Right ventricle myocardium superior (tissue), 1 donor: ENCODE measurements around the gene EVA1A. TPM values are rescaled to one million over a fixed set of nuclear protein-coding genes. Genes with fewer than 3 reads are reported as not detected.

Experiments used
- ATAC-seq: fragments of 200-7000 bp; cut with Tn5 transposase; one replicate; pipeline ENCODE4 v1.9.1; 2020; ENCODE audit warnings: mild to moderate bottlenecking; ENCODE audit not compliant: poor library complexity
- DNase-seq: peaks from one replicate; pipeline ENCODE4 v3.0.0-alpha.2; 2020
- intact Hi-C: fragments of 100-400 bp; cut with DNase I; formaldehyde crosslinking; loops from one replicate; pipeline ENCODE4 v1.11.2; 2022
- total RNA-seq: library from RNA; stranded (reverse); fragmentation: NEBNext Ultra II Directional; extraction: Animal tissue kit (Norgen Biotek cat#: 25700); gene quantifications from one replicate; pipeline ENCODE4 v1.2.1, GENCODE V29; 2021
- donor health status: DM: no; HTN: yes; CAD: no; lungs with severe emphysema.

The EVA1A gene
- total RNA-seq, 1 donor from 2014 or later = 0.97 TPM

DNA sequence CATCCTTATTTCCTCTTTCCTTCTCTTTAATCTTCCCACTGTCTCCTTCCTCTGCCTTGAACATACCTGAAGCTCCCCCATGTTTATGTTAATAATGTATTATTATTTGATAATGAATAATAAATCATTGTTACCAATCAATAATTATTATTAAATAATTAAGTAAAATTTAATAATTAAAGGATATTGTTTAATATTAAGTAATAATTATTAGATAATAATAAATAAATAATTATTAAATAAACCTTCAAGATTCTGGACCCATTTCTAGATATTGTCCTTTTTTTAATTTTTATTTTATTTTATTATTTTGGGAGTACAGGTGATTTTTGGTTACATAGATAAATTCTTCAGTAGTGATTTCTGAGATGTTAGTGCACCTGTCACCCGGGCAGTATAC is 7.4 kb upstream of the EVA1A start:
- DNase-seq = no peak
- ATAC-seq = no peak
- intact Hi-C loops = no loop called here

DNA sequence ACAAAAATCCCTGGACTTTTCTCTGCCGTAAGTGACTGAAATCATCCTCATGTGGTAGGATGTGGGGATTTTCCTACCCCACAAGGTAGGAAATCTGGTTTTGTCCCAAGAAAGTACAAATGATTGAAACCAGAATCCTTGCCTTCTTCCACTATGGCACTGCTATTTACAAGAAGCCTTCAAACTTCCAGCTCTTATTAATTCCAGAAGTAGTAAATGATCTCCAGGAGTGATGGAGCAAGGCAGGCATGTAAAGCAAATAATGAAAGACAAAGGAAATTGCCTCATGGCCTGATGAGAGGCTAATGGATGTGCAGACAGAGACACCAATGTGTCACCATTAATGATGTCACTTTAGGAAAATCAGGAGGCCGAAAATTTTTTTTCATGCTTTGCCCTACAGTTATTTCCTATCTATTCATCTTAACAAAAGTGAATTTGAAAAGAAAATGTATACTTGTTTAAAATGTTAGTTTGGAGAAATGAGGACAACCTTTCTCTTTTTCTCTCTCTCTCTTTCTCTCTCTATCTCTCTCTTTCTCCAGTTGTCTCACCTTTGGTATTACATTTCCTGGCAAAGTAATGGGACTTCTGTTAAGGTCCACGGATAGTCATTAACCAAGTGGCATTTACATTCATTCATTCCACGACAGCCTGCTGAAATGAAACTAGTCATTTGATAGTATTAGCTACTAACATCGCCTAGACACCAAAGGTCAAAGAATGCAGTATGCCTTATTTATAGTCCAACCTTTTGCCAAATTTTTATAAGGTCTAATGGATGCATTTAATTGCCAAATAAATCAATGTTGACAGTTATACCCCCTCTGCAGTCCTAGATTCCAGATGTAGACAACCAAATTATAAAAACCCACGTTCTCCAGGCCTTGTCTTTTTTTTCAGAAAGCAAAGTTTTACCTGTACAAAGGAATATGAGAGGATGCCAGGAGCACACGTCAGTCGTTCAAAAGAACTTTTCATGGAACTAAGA is 5.0 kb upstream of the EVA1A start:
- intact Hi-C loops = no loop called here
- ATAC-seq = no peak
- no peak for DNase-seq

DNA sequence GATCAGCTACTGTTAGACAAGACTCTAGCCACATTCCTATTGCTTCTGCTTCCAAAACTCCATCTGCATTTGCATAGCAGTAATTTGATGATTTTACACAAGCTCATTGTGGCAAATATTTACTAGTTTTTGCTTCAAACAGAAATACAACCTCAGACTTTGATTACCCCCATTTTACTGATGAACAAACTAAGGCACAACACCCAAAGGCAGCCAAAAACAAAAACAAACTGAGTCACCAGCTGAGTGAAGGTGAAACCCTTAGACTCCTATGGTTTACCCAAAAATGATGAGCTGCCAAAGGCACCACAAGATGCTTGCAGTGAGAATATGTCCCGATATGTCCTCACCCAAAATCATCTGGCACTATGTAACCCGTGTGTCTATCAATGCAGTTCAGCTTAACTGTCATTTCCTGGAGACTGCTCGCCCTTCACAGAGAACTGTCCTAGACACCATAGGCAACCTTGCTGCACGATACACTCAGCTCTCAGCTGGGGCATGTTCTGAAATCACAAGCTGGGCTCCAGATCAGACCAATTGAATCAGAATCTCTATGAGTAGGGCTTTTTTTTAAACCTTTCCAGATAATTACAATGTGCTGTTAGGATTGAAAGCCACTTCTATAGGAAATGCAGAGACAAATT is 4.1 kb upstream of the EVA1A start:
- DNase-seq (no peak), ATAC-seq (no peak)
- intact Hi-C loops = no loop called here

DNA sequence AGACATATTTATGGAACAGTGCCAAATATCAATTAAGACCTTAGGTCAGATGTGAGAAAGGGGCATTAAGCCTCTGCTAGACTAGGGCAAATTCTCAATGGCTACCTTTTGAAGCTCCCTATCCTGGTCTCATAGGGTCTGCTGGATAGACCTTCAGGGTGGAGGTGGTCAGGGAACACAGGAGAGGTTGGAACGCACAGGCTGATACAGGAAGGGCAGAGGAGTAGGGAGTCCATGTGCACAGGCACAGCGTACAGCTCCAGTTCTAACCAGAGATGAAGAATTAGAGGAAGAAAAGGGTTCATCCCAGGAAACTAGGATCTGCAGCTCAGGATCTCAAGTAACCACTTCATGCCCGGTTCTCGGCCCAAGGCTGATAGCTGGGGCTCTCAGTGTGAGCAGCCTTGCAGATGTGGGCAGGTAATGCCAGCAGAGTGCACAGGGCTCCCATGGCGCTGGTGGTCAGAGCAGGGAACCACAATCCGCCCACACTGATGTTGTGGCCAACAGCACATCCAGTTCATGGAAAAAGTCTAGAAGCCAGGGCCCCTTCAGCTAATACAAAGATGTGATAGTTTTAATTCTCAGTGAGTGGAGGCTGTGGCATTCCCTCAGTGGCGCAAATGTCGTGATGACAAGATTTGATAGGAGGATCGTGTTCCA is 3.4 kb upstream of the EVA1A start:
- ATAC-seq (no peak), DNase-seq (no peak)
- intact Hi-C loops = no loop called here

DNA sequence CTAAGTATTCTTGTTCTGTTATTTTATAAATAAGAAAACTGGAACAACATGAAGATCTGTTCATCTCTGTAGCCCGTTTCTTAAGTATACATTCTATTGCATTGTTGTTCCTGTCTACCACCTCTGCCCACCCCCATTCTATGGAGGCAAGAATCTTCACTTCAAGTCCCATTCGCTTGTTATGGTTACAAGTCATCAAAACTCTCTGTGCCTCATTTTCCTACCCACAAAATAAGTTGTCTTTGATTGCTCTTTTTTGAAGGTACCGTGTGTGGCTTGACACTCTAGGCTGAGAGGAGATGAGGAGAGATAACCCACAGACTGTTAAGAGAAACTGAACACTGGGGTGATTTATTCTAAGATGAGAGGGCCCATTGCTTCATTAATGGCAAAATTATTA is 2.9 kb upstream of the EVA1A start:
- intact Hi-C loops = no loop called here
- no peak for ATAC-seq
- DNase-seq = no peak

DNA sequence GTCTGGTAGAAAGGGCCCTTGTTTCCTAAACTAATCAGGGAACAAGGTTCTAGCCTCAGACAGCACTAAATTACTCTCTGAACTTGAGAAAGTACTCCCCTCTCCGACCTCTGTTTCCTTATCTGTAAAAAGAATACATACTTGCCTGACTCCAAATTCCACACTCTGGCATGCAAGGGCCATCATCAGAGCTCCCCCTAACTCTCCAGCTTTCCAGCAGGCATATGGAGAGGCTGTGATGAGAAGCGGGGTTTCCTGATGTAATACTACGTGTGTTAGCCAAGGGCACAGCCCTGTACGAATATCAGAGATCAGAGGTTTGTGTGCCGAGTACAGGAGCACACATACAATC is 1.8 kb upstream of the EVA1A start:
- no peak for DNase-seq
- intact Hi-C loops = no loop called here
- ATAC-seq = no peak

DNA sequence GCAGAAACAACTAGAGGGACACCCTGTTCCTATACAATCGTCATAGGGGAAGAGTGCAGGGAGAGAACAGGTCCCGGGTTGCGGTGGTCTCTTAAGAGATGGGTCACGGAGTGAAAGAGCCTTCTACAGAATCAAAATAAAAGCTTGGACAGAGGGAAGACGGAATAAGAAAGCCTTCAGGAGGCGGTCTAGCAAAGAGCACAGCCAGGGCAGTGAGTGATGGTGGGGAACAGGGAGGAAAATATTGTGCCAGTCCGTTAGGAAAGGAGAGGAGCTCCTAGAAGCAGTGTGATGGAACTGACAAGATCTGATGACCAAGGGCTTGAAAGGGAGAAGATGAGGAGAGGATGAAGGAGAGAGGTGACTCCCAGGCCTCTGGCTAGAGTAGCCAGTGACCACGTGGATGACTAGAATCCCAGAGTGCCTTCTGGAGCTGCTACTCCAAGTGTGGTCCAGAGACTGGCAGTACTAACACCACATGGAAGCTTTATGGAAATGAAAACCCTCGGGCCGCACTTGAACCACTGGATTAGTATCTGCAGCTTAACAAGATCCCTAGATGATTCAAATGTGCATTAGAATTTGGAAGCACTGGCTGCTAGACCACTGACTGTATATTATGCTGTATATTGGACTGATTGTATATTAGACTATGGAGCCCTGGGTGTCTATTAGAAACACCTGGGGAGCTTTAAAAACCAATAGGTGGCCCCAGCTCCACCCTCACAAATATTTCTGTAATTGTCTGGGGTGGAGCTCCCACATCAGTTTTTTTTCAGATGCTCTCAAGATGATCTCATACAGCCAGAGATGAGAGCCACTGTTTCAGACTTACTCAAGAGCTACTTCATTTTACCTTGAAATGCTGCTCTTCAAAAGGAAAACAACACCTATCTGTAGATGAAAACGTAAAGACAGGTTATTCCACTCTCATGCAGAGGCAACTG is 1.1 kb upstream of the EVA1A start:
- ATAC-seq (no peak), DNase-seq (no peak)
- intact Hi-C loops = no loop called here

DNA sequence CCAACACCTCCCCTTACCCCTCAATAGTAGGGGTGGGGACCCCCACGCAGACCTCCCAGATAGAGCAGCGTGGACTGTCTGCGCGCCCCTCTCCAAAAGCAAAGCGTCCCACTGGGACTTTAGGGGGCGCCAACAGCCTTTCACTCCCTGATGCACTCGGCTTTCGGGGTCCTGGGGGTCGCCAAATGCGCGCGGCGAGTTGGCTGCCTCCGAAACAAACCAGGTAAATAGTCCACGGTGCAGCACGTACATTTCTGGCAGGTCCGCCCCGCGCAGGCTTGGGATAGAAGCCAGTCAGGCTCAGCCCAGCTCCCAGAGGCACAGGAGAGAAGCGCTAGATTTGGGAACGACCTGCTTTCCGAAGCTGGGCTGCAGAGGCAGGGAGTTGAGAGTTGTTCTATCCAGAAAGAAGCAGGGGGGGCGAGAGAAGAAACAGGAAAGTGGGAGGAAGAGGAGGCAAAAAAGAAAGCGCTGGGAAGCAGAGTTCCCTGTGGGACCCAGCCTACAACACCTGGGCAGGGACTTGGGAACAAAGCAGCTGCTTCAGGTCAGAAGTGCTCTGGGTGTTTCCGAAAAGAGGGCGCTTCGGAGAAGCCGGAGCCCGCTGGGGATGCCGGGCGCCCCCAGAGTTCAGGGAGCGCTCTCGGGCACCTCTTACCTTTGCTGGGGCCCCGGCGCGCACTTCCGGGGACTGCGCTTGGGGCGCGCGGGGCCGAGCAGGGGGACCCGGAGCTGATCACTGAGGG is 544 bp downstream of the EVA1A start:
- DNase-seq = no peak
- peak; percentile 58 for ATAC-seq
- intact Hi-C loops = no loop called here

DNA sequence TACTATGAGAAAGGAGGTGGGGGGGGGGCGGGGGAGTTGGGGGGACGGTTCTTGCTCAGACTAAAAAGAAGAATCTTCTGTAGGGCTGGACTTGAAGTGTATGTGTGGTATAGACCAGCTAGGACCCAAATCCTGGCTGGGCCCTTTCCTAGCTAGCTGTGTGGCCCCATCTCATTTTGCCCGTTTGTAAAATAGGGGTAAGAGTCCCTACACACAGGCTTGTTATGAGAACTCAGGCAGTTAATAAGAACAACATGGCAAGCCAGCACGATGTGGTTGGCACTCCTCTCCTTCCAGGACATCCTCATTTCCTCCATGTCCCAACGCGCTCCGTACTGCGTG is 1.1 kb downstream of the EVA1A start:
- no peak for DNase-seq
- intact Hi-C loops = no loop called here
- no peak for ATAC-seq

DNA sequence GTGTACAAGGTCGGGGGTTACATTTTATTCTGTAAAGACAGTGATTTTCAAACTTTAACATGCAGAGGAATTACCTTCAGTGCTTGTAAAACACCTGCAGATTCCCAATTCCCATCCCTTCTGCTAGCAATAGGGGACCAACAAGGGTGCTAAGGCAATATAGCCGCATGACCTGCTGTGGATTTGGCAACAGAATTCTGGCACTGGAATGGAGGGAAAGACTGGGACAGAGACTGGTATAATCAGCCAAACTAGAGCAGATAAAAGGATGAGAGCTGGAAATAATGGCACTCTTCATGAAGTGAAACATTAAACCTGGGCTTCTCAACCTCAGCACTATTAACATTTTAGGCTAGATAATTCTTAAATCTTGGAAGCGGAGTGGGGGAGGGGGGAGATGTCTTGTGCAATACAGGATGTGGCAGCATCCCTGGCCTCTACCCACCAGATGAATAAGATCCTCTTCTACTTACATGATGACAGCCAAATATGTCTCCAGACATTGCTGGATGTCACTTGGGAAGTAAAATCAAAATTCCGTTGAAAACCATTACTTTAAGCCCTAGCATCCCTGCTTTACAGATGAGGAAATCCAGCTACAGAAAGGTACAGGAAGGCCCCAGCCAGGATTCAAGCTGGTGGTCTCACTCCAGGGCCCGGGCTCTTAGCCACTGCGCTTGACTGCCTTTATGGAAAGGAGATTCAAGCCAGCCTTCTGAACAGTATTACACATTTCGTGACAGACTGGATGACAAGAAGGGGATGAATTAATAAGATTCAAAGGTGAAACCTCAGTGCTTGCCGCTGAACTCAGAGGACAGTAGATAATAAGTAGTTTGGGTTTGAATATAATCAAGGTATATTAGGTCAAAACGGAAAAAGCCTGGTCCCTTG is 1.7 kb downstream of the EVA1A start:
- intact Hi-C loops = no loop called here
- peak; percentile 56 for ATAC-seq

DNA sequence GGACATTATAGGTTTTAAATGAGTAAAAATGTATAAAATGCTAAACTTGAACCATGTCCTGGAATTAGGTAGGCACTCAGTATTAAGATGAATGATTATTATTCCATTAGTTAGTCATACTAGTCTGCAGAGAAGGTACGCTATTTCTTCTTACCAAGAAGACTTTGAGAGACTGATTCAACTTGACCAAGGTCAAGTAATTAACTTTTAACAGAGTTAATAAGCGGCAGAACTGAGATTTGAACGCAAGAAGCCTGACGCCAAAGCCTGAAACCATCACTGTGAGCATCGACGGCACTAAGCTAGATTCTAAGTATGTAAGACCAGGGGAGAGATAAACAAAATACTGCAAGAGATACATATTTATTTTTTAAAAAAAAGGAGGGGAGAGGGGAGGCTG is 2.6 kb downstream of the EVA1A start:
- DNase-seq (no peak), ATAC-seq (no peak)
- intact Hi-C loops = no loop called here

More for the DNA sequence above, 1.7 kb downstream of the EVA1A start:
- DNase-seq = no peak

DNA sequence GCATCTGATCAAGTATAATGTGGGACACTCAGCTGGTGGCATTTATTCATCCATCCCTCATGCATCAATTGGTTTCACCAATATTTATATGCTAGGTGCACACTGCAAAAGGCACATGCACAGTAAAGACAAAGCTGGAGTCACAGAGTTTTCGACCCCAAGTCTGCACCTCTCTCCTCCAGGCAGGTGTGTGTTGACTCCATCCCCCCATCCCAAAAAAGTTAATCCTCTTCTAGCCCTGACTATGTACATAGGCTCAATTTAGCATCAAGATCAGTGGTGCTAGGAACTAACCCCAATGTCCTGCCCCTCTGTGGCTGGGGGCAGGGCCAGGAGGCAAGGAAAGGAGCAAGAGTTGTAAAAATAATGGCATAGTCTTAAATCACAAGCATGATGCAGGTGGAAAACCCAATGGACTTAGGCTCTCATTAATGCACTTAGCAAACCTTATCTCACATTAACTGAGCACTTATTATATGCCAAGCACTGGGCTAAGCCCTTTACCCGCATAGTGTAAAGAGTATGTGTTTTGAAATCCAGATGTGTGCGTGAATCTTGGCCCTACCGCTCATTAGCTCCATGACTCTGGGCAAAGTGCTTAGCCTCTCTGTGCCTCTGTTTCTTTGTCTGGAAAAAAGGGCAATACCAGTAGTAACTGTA is 3.1 kb downstream of the EVA1A start:
- ATAC-seq (no peak), DNase-seq (no peak)
- intact Hi-C loops = no loop called here

DNA sequence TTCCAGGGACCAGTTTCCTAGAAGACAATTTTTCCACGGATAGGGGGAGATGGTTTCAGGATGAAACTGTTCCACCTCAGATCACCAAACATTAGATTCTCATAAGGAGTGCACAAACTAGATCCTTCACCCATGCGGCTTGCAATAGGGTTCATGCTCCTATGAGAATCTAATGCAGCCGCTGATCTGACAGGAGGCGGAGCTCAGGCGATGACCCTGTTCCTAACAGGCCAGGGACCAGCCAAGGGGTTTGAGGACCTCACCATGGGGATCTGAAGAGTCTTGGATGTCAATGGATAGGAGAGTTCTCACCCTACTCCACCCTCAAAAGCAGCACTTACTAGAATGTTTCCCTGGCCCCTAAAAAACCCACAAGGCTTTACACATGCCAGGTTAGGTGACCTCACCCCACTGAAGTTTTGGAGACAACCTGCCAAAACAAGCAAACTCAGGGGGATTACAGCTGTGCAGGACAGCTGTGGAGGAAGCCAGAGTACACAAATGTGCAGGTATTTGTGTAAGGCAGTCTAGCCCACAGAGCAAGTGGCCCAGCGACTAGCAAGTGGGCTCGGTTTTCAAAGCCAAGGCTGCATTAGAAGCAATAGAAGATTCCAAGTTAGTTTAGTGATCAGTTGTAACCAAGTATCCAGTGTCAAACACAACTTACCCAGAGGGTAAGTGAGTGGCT is 3.9 kb downstream of the EVA1A start:
- intact Hi-C loops = no loop called here
- DNase-seq (no peak), ATAC-seq (no peak)

DNA sequence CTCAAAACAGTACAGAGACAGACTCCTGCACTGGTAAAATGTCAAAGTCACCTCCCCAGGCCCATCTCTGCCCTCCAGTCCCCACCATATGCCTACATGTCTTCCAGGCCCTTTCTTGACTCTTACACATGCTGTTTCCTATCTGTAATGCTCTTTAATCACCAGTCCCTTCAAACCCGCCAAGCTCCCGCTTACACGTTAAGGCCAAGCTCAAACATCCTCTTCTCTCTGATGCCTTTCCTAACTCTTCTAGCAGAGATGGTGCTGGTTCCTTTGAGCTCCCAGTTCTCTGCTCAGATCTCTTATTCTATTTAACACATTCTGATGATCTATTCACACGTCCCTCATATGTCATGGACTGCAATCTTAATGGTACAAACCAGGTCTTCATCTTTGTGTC is 5.0 kb downstream of the EVA1A start:
- intact Hi-C loops = no loop called here
- no peak for ATAC-seq
- no peak for DNase-seq

DNA sequence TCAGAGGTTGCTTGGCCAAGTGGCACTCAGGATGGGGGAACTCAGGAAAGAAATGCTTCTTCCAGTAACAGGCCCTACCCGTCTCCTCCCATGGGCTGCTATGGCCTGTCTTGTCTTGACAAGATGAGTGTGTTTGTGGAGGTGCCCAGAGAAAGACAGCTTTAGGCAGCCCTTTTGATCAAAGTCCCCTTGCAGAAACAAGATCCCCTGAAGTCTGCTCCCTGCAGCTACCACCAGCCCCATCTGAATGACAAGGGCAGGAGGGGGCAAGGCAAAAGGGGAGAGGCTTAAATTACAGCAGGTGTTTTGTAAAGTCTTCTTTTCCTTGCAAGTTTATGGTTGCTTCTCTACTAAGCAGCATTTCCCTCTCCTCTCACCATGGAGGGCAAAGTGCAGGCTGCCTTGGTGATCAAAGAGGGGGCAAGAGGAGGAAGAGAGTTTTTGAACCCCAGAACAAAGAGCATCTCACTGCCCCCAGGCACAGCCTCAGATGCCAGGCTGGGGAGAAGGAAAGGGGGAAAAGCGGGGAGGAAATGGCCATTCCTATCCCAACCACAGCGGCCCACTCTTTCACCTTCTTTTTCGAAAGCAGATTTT is 6.7 kb downstream of the EVA1A start:
- ATAC-seq = no peak
- intact Hi-C loops = no loop called here
- no peak for DNase-seq

DNA sequence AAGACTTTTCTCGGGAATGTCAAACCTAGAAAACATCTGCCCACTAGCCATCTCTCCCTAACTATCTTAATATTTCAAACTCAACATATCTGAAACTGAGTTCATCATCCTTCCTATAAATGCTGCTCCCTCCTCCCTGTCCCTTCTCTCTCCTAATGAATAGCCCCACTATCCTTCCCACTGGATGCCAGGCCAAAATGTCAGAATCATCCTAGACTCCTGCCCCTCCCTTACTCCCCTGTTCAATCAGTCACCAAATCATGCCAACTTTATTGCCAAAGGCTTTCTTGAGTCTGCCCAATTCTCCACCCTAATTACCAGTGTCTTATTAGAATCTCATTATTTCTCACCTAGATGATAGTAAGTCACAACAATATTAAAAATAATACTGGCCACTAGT is 8.5 kb downstream of the EVA1A start:
- intact Hi-C loops = no loop called here
- ATAC-seq = no peak
- no peak for DNase-seq
